ENCODE measurements around the gene SORT1. TPM values are rescaled to one million over a fixed set of nuclear protein-coding genes. Genes with fewer than 3 reads are reported as not detected.
A peak's percentile ranks its signal among the peaks of the same experiment; 100 is the strongest.

SORT1 gene
- total and polyA plus RNA-seq, 2 of the 13 experiments (the other 11 are each of a cell fraction or from before 2014, with no cell fraction given), result 32.4 to 93.0 TPM

GRCh38 chr1:109298666-109299557, 98.8 kb downstream of the SORT1 start (continued):
- no peak for TF ChIP-seq ZNF790 (CRISPR knock-in tag; IDR thresholded peaks at IDR 0.05; ENCODE audit: borderline replicate concordance)
- TF ChIP-seq ZNF530 (CRISPR knock-in tag; IDR thresholded peaks at IDR 0.05; ENCODE audit: low read depth), result no peak
- TF ChIP-seq ZNF292 (CRISPR knock-in tag; IDR thresholded peaks at IDR 0.05; ENCODE audit: borderline replicate concordance, low read depth), result peak; percentile 58; the same call in 1 of the 2 replicates
- TF ChIP-seq HDAC2 (CRISPR knock-in tag; IDR thresholded peaks at IDR 0.05), result no peak; the same call in none of the 2 replicates
- TF ChIP-seq ZBTB44 (CRISPR knock-in tag; IDR thresholded peaks at IDR 0.05), result no peak
- TF ChIP-seq ZNF468 (CRISPR knock-in tag; IDR thresholded peaks at IDR 0.05), result peak; percentile 74; the same call in 1 of the 2 replicates
- peak; percentile 9; the same call in 1 of the 2 replicates for TF ChIP-seq ZNF281 (CRISPR knock-in tag; IDR thresholded peaks at IDR 0.05; ENCODE audit: borderline replicate concordance)
- TF ChIP-seq ELF4 (CRISPR knock-in tag; IDR thresholded peaks at IDR 0.05; ENCODE audit: borderline replicate concordance), result peak; percentile 52; the same call in 1 of the 2 replicates
- no peak for TF ChIP-seq NR0B2 (CRISPR knock-in tag; IDR thresholded peaks at IDR 0.05)
